ENCODE measurements around the gene SLC22A3. TPM values are rescaled to one million over a fixed set of nuclear protein-coding genes. Genes with fewer than 3 reads are reported as not detected.
A peak's percentile ranks its signal among the peaks of the same experiment; 100 is the strongest.
"Not testable (repeated sequence)": the region's sequence is repeated elsewhere in the genome, so short reads cannot be mapped to it uniquely, and the experiment has no call there.

The SLC22A3 gene
- total and polyA plus RNA-seq, 4 donors = 9.5 to 65.0 (median 33.3) TPM

GRCh38 chr6:160301339-160301738 is 46.8 kb upstream of the SLC22A3 start:
- no peak overlapping the region for H3K27ac ChIP-seq (ENCODE audit: low read depth in 1 of 2, low read length in 1 of 2)
- TF ChIP-seq CTCF (IDR thresholded peaks at IDR 0.05; ENCODE audit: control extremely low read depth, extremely low read depth) = no peak
- 55 to 68% methylated on average over 4 of the region's 4 CpGs for WGBS, 2 donors
- H3K9me3 ChIP-seq (ENCODE audit: control insufficient read depth in 4 of 4, insufficient read depth in 3 of 4, low read length in 3 of 4) = peaks cover 0 to 3% (median 0%) of the 10 kb centered on the region in 4 donors
- H3K9ac ChIP-seq (ENCODE audit: insufficient read depth in 1 of 2, low read length in 2 of 2) = no peak overlapping the region
- no peak for ATAC-seq (ENCODE audit: insufficient read depth, low FRiP score)
- H3K27me3 ChIP-seq (ENCODE audit: control insufficient read depth in 3 of 3, insufficient read depth in 3 of 3, low read length in 2 of 3) = no peaks in the 10 kb centered on the region
- peak in 2 of 3 donors; percentile 1 to 13 for DNase-seq
- peaks cover 0 to 4% (median 0%) of the 10 kb centered on the region in 5 donors for H3K4me1 ChIP-seq (ENCODE audit: control insufficient read depth in 5 of 5, insufficient read depth in 5 of 5, low read length in 5 of 5)
- H3K4me3 ChIP-seq = no peak overlapping the region
- H3K36me3 ChIP-seq (ENCODE audit: control insufficient read depth in 4 of 4, insufficient read depth in 4 of 4, low read length in 4 of 4) = no peaks in the 10 kb centered on the region

DNA sequence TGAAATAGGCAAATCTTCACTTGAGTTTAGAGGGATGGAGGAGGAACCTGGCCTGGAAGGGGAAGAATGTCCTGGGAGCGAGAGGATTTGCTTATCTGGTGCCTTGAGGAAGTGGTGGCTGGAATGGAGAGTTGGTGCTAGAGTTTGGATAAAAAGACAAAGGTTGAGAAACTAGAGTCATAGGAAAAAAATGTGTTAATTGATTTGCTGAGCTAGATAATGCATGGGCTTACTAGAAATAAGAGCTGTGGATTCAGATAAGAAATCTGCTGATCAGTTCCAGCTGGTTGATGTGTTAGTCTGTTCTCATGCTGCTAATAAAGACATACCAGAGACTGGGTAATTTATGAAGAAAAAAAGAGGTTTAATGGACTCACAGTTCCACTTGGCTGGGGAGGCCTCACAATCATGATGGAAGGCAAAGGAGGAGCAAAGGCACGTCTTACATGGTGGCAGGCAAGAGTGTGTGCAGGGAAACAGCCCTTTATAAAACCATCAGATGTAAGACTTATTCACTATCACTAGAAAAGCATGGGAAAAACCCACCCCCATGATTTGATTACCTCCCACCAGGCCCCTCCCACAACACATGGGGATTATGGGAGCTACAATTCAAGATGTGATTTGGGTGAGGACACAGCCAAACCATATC is 45.6 kb upstream of the SLC22A3 start:
- 38 to 74% methylated on average over 2 of the region's 2 CpGs for WGBS, 2 donors
- H3K27me3 ChIP-seq (ENCODE audit: control insufficient read depth in 3 of 3, insufficient read depth in 3 of 3, low read length in 2 of 3); H3K36me3 ChIP-seq (ENCODE audit: control insufficient read depth in 4 of 4, insufficient read depth in 4 of 4, low read length in 4 of 4); DNase-seq; H3K27ac ChIP-seq (ENCODE audit: low read depth in 1 of 2, low read length in 1 of 2); H3K9ac ChIP-seq (ENCODE audit: insufficient read depth in 1 of 2, low read length in 2 of 2); H3K9me3 ChIP-seq (ENCODE audit: control insufficient read depth in 4 of 4, insufficient read depth in 3 of 4, low read length in 3 of 4); H3K4me3 ChIP-seq; H3K4me1 ChIP-seq (ENCODE audit: control insufficient read depth in 5 of 5, insufficient read depth in 5 of 5, low read length in 5 of 5); ATAC-seq (ENCODE audit: insufficient read depth, low FRiP score): not testable (repeated sequence)

GRCh38 chr6:160303806-160304205 is 44.4 kb upstream of the SLC22A3 start:
- no peak for DNase-seq
- Histone ChIP-seq H3K9ac (ENCODE audit: insufficient read depth in 1 of 2, low read length in 2 of 2) (no peak overlapping the region), H3K27me3 (ENCODE audit: control insufficient read depth in 3 of 3, insufficient read depth in 3 of 3, low read length in 2 of 3) (no peaks in the 10 kb centered on the region), H3K36me3 (ENCODE audit: control insufficient read depth in 4 of 4, insufficient read depth in 4 of 4, low read length in 4 of 4) (no peaks in the 10 kb centered on the region), H3K9me3 (ENCODE audit: control insufficient read depth in 4 of 4, insufficient read depth in 3 of 4, low read length in 3 of 4) (peaks cover 0 to 3% (median 0%) of the 10 kb centered on the region in 4 donors), H3K27ac (ENCODE audit: low read depth in 1 of 2, low read length in 1 of 2) (no peak overlapping the region), H3K4me1 (ENCODE audit: control insufficient read depth in 5 of 5, insufficient read depth in 5 of 5, low read length in 5 of 5) (peaks cover 0 to 4% (median 0%) of the 10 kb centered on the region in 5 donors), H3K4me3 (no peak overlapping the region)
- no peak for ATAC-seq (ENCODE audit: insufficient read depth, low FRiP score)
- no peak for TF ChIP-seq CTCF (IDR thresholded peaks at IDR 0.05; ENCODE audit: control extremely low read depth, extremely low read depth)
- WGBS, 2 donors = 35 to 58% methylated on average over 2 of the region's 2 CpGs

- Histone ChIP-seq H3K27me3 (ENCODE audit: control insufficient read depth in 3 of 3, insufficient read depth in 3 of 3, low read length in 2 of 3) (no peaks in the 10 kb centered on the region), H3K36me3 (ENCODE audit: control insufficient read depth in 4 of 4, insufficient read depth in 4 of 4, low read length in 4 of 4) (no peaks in the 10 kb centered on the region), H3K4me1 (ENCODE audit: control insufficient read depth in 5 of 5, insufficient read depth in 5 of 5, low read length in 5 of 5) (no peaks in the 10 kb centered on the region), H3K9me3 (ENCODE audit: control insufficient read depth in 4 of 4, insufficient read depth in 3 of 4, low read length in 3 of 4) (peaks cover 0 to 5% (median 1%) of the 10 kb centered on the region in 4 donors), H3K4me3 (no peak overlapping the region), H3K27ac (ENCODE audit: low read depth in 1 of 2, low read length in 1 of 2) (no peak overlapping the region), H3K9ac (ENCODE audit: insufficient read depth in 1 of 2, low read length in 2 of 2) (no peak overlapping the region)
- DNase-seq (no peak), ATAC-seq (ENCODE audit: insufficient read depth, low FRiP score) (no peak)
- 53 to 73% methylated on average over 7 of the region's 7 CpGs for WGBS, 2 donors
- no peak for TF ChIP-seq CTCF (IDR thresholded peaks at IDR 0.05; ENCODE audit: control extremely low read depth, extremely low read depth)
These were observed 42.1 kb upstream of the SLC22A3 start for GRCh38 chr6:160305926-160306713.

All from lung (tissue), 12 donors.